Stimulated activated memory B cell treated with anti-CD40 and anti-IgM and Interleukin-4, amounts not matched to agents 10 μg/mL and 1 μg/mL and 100 μg/mL, for 72 hours (primary cell): Measurements from ENCODE around the gene FAM163B.
"Not testable (repeated sequence)": the region's sequence is repeated elsewhere in the genome, so short reads cannot be mapped to it uniquely, and the experiment has no call there.

Source experiments
- ATAC-seq: fragments of 150-1000 bp; cut with Tn5 transposase; 2 replicates; pipeline ENCODE4 v1.10.0; 2021
- H3K27ac Mint-ChIP-seq: one replicate; pipeline ENCODE4 v1.8.0; 2022; ENCODE audit warnings: mild to moderate bottlenecking, mixed read lengths
- H3K27me3 Mint-ChIP-seq: one replicate; pipeline ENCODE4 v1.8.0; 2022; ENCODE audit warnings: mixed read lengths
- H3K36me3 Mint-ChIP-seq: one replicate; pipeline ENCODE4 v1.8.0; 2022; ENCODE audit warnings: mixed read lengths
- H3K4me1 Mint-ChIP-seq: one replicate; pipeline ENCODE4 v1.8.0; 2022; ENCODE audit warnings: mixed read lengths
- H3K4me3 Mint-ChIP-seq: one replicate; pipeline ENCODE4 v1.8.0; 2022; ENCODE audit warnings: mild to moderate bottlenecking, moderate library complexity, mixed read lengths
- H3K9me3 Mint-ChIP-seq: one replicate; pipeline ENCODE4 v1.8.0; 2022; ENCODE audit warnings: mixed read lengths

The FAM163B gene

GRCh38 chr9:133632806-133633680 is 23.9 kb upstream of the FAM163B start:
- H3K4me1 Mint-ChIP-seq, result no peaks in the 10 kb centered on the region
- H3K27ac Mint-ChIP-seq, result no peak overlapping the region
- no peaks in the 10 kb centered on the region for H3K36me3 Mint-ChIP-seq
- peaks cover 61% of the 10 kb centered on the region for H3K27me3 Mint-ChIP-seq
- H3K9me3 Mint-ChIP-seq, result no peaks in the 10 kb centered on the region
- no peak for ATAC-seq
- no peak overlapping the region for H3K4me3 Mint-ChIP-seq

GRCh38 chr9:133631111-133631510 is 21.9 kb upstream of the FAM163B start:
- Mint-ChIP-seq H3K4me3 (no peak overlapping the region), H3K9me3 (peaks cover 13% of the 10 kb centered on the region), H3K4me1 (no peaks in the 10 kb centered on the region), H3K27me3 (peaks cover 48% of the 10 kb centered on the region), H3K36me3 (no peaks in the 10 kb centered on the region), H3K27ac (no peak overlapping the region)
- no peak for ATAC-seq

GRCh38 chr9:133629221-133630110 is 20.3 kb upstream of the FAM163B start:
- H3K36me3 Mint-ChIP-seq, result no peaks in the 10 kb centered on the region
- ATAC-seq, result no peak
- peaks cover 19% of the 10 kb centered on the region for H3K9me3 Mint-ChIP-seq
- no peak overlapping the region for H3K27ac Mint-ChIP-seq
- no peaks in the 10 kb centered on the region for H3K4me1 Mint-ChIP-seq
- no peak overlapping the region for H3K4me3 Mint-ChIP-seq
- peaks cover 33% of the 10 kb centered on the region for H3K27me3 Mint-ChIP-seq

- no peak overlapping the region for H3K27ac Mint-ChIP-seq
- no peak for ATAC-seq
- peaks cover 21% of the 10 kb centered on the region for H3K9me3 Mint-ChIP-seq
- H3K36me3 Mint-ChIP-seq, result no peaks in the 10 kb centered on the region
- H3K4me3 Mint-ChIP-seq, result no peak overlapping the region
- no peaks in the 10 kb centered on the region for H3K4me1 Mint-ChIP-seq
- H3K27me3 Mint-ChIP-seq, result peaks cover 30% of the 10 kb centered on the region
These were observed 19.6 kb upstream of the FAM163B start for GRCh38 chr9:133628766-133629165.

DNA sequence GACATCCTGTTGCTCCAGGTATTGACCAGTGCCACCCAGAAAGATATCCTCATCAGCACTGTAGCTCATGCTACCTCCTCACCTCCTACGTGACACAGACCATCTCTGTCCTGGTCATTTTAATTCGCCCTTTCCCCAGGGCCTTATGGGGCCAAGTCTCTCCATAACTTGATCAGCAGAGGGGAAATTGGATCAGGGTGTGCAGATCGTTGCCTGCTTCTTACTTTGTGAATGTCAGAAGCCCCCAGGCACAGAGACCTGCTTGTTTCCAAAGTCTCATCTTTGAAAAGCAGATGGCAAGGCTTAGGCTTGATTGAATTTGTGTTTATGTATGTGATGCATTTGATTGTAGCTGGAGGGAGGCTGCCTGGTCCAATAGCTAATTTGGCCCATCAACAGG is 18.2 kb upstream of the FAM163B start:
- H3K9me3 Mint-ChIP-seq, result peaks cover 21% of the 10 kb centered on the region
- no peak overlapping the region for H3K27ac Mint-ChIP-seq
- no peaks in the 10 kb centered on the region for H3K4me1 Mint-ChIP-seq
- no peak overlapping the region for H3K4me3 Mint-ChIP-seq
- ATAC-seq, result no peak
- no peaks in the 10 kb centered on the region for H3K36me3 Mint-ChIP-seq
- peaks cover 32% of the 10 kb centered on the region for H3K27me3 Mint-ChIP-seq

GRCh38 chr9:133626008-133626407 is 16.8 kb upstream of the FAM163B start:
- H3K36me3 Mint-ChIP-seq, result not testable (repeated sequence)
- H3K9me3 Mint-ChIP-seq, result peaks cover 21% of the 10 kb centered on the region

DNA sequence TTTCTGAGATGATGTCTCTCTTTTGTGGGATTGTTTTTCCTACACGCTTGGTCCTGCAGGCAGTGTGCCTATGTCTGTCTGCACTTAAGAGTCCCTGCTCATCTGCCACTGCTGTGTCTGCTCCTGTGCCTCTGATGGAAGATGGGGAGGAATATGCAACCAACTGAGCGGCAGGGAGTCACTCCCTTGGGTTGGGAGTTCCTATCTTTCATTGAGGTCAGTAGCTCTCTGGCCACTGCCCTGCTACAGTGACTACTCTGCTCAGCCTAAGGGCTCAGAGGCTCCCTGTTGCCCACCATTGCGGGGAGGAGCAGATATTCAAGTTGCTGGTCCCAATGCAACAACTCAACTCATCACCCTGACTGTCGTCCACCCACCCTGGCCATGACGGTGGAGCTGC is 13.4 kb upstream of the FAM163B start:
- no peak overlapping the region for H3K4me3 Mint-ChIP-seq
- no peak overlapping the region for H3K27ac Mint-ChIP-seq
- peaks cover 37% of the 10 kb centered on the region for H3K27me3 Mint-ChIP-seq
- peaks cover 21% of the 10 kb centered on the region for H3K9me3 Mint-ChIP-seq
- no peaks in the 10 kb centered on the region for H3K36me3 Mint-ChIP-seq
- no peak for ATAC-seq
- peaks cover 8% of the 10 kb centered on the region for H3K4me1 Mint-ChIP-seq

More at GRCh38 chr9:133626008-133626407, 16.8 kb upstream of the FAM163B start:
- not testable (repeated sequence) for H3K27ac Mint-ChIP-seq, H3K4me1 Mint-ChIP-seq, H3K4me3 Mint-ChIP-seq, ATAC-seq
- H3K27me3 Mint-ChIP-seq, result peaks cover 34% of the 10 kb centered on the region

- H3K4me3 Mint-ChIP-seq, result no peak overlapping the region
- peaks cover 44% of the 10 kb centered on the region for H3K27me3 Mint-ChIP-seq
- no peaks in the 10 kb centered on the region for H3K36me3 Mint-ChIP-seq
- no peak overlapping the region for H3K27ac Mint-ChIP-seq
- H3K9me3 Mint-ChIP-seq, result peaks cover 15% of the 10 kb centered on the region
- H3K4me1 Mint-ChIP-seq, result peaks cover 8% of the 10 kb centered on the region
- no peak for ATAC-seq
These were observed 12.6 kb upstream of the FAM163B start for GRCh38 chr9:133621725-133622267.

DNA sequence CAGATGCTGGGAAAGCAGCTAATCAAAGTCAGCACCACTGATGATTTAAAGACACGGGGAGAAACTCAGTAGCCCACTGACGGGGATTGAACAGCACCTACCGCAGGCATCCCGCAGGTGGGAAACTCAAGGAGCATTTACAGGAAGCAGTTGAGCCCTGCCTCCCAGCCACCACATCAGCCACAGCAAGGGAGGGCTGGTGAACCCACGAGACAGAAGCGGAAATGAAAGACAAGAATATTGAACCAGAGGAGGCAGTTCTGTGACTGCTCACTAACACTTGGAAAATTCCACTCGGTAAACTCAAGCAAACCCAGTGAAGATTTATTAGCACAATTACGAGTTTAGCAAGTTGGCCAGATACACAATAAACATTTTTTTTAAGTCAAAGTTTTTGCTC is 10.6 kb upstream of the FAM163B start:
- peak; percentile 76 for ATAC-seq
- peaks cover 59% of the 10 kb centered on the region for H3K27me3 Mint-ChIP-seq
- H3K27ac Mint-ChIP-seq, result no peak overlapping the region
- peaks cover 8% of the 10 kb centered on the region for H3K4me1 Mint-ChIP-seq
- no peaks in the 10 kb centered on the region for H3K36me3 Mint-ChIP-seq
- peaks cover 5% of the 10 kb centered on the region for H3K9me3 Mint-ChIP-seq
- peak overlapping the region; percentile 12 for H3K4me3 Mint-ChIP-seq

DNA sequence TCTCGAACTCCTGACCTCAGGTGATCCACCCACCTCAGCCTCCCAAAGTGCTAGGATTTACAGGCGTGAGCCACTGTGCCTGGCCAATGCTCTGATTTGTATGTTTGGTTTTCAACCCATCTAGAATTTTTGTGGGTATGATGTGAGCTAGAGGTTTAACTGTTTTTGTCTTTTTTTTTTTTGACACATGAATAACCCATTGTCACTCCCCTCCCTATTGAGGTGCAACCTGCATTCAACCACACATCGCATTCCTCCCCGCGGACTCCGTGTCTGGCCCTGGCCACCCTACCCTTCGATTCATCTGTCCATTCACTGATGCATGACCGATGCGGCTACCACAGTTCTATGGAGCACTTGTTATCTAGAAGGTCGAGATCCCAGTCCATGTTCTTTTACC is 9.5 kb upstream of the FAM163B start:
- Mint-ChIP-seq H3K36me3 (no peaks in the 10 kb centered on the region), H3K27me3 (peaks cover 59% of the 10 kb centered on the region), H3K4me3 (no peak overlapping the region), H3K4me1 (peaks cover 8% of the 10 kb centered on the region), H3K27ac (no peak overlapping the region), H3K9me3 (no peaks in the 10 kb centered on the region)
- no peak for ATAC-seq

- H3K4me3 Mint-ChIP-seq, result no peak overlapping the region
- peak; percentile 29 for ATAC-seq
- H3K27me3 Mint-ChIP-seq, result peaks cover 57% of the 10 kb centered on the region
- H3K9me3 Mint-ChIP-seq, result no peaks in the 10 kb centered on the region
- H3K4me1 Mint-ChIP-seq, result peaks cover 8% of the 10 kb centered on the region
- no peaks in the 10 kb centered on the region for H3K36me3 Mint-ChIP-seq
- H3K27ac Mint-ChIP-seq, result no peak overlapping the region
These were observed 7.6 kb upstream of the FAM163B start for GRCh38 chr9:133616643-133617405.

DNA sequence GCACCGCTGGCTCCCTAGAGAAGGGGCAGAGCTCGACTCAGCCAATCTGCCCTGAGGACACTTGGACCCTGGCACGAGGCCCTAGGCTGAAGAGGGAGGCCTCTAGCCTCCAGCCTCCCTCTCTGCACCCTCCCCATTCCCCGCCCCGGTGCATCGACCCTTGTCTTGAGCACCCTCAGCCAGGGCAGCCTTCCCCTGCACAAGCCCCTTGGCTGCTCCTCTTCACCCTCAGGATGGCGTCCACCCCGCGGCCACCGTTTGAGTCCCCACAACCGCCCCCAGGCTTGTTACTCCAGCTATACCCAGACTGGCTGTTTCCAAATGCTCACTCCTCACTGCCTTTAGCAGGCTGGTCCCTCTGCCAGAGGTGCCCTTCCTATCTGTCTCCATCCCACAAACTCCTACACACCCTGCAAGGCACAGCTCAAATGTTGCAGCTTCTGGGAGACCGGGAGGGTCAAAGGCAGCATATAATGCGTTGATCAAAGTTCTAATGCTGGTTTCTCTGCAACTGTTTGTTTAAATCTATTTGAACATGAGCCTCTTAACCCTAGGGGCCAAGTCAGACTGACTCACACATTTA is 6.5 kb upstream of the FAM163B start:
- Mint-ChIP-seq H3K4me1 (peaks cover 8% of the 10 kb centered on the region), H3K27ac (no peak overlapping the region), H3K36me3 (no peaks in the 10 kb centered on the region), H3K4me3 (no peak overlapping the region), H3K9me3 (no peaks in the 10 kb centered on the region), H3K27me3 (peaks cover 64% of the 10 kb centered on the region)
- no peak for ATAC-seq

- no peak for ATAC-seq
- Mint-ChIP-seq H3K9me3 (no peaks in the 10 kb centered on the region), H3K27ac (no peak overlapping the region), H3K27me3 (peaks cover 69% of the 10 kb centered on the region), H3K4me3 (no peak overlapping the region), H3K36me3 (no peaks in the 10 kb centered on the region), H3K4me1 (peaks cover 8% of the 10 kb centered on the region)
These were observed 6.0 kb upstream of the FAM163B start for GRCh38 chr9:133615186-133615585.

- no peaks in the 10 kb centered on the region for H3K9me3 Mint-ChIP-seq
- H3K4me1 Mint-ChIP-seq, result peaks cover 2% of the 10 kb centered on the region
- peaks cover 74% of the 10 kb centered on the region for H3K27me3 Mint-ChIP-seq
- H3K27ac Mint-ChIP-seq, result no peak overlapping the region
- no peaks in the 10 kb centered on the region for H3K36me3 Mint-ChIP-seq
- no peak overlapping the region for H3K4me3 Mint-ChIP-seq
- ATAC-seq, result no peak
These were observed 5.5 kb upstream of the FAM163B start for GRCh38 chr9:133614678-133615077.
